ENCODE results near the gene HNRNPD. TPM values are rescaled to one million over a fixed set of nuclear protein-coding genes. Genes with fewer than 3 reads are reported as not detected.

The HNRNPD gene
- total RNA-seq, 6 experiments from 2014 or later, result 149 to 284 (median 243) TPM

DNA sequence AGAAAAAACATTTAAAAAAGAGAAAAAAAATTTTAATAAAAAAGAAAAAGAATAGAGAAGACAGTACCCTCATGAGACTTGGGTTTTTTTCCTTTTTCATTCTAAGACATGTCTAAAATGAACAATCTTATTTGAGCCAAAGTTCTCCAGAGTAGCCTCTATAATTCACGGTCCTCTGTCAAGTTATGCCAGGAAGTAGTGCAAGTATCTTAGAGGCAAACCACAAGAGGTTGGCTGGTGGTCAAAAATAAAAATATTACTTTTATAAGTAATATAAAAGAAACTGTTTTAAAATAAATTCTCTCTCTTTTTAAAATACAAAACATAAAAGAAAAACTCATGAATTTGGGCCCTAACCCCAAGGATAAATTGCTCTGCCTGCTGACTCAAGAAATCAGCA lies 29.9 kb upstream of the HNRNPD start:
- H3K4me3 Mint-ChIP-seq, result no peak overlapping the region
- no peaks in the 10 kb centered on the region; the same call in 1 of the 2 replicates for H3K4me1 Mint-ChIP-seq (ENCODE audit: low read depth)
- H3K27me3 Mint-ChIP-seq (ENCODE audit: insufficient read depth), result peaks cover 12% of the 10 kb centered on the region
- no peaks in the 10 kb centered on the region for H3K36me3 Mint-ChIP-seq (ENCODE audit: low read depth)
- H3K27ac Mint-ChIP-seq, result no peak overlapping the region
- no peak for DNase-seq
- TF ChIP-seq, protein P1, sequence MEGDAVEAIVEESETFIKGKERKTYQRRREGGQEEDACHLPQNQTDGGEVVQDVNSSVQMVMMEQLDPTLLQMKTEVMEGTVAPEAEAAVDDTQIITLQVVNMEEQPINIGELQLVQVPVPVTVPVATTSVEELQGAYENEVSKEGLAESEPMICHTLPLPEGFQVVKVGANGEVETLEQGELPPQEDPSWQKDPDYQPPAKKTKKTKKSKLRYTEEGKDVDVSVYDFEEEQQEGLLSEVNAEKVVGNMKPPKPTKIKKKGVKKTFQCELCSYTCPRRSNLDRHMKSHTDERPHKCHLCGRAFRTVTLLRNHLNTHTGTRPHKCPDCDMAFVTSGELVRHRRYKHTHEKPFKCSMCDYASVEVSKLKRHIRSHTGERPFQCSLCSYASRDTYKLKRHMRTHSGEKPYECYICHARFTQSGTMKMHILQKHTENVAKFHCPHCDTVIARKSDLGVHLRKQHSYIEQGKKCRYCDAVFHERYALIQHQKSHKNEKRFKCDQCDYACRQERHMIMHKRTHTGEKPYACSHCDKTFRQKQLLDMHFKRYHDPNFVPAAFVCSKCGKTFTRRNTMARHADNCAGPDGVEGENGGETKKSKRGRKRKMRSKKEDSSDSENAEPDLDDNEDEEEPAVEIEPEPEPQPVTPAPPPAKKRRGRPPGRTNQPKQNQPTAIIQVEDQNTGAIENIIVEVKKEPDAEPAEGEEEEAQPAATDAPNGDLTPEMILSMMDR (IDR thresholded peaks at IDR 0.05), result no peak
- no peaks in the 10 kb centered on the region for H3K9me3 Mint-ChIP-seq

DNA sequence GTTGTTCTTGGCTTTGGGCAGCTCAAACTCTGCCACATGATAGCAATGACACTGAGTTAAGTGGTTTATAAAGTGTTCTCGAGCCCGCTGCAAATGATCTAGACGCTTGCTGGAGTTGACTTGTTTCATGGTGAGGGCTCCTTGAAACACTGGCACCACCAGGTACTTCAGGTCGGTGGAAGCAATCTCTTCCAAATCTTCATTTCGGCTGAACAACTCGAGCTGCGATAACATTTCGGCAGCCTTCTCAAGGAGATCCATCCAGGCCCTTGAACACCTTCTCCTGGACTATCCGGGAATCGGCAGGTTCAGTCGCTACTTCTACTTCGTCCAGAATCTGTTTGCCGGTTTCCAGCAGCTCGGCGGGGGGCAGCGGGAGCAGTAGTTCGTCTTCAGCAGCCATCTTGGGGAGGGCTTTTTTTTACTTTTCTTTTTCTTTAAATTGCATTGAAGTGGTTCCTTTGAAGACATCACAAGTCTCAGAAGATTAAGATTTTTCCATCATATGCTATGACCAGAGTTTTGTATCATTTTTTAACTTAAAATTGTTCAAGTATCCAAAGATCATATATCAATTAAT lies 28.5 kb upstream of the HNRNPD start:
- Mint-ChIP-seq H3K9me3 (no peaks in the 10 kb centered on the region), H3K4me3 (no peak overlapping the region), H3K4me1 (ENCODE audit: low read depth) (no peaks in the 10 kb centered on the region; the same call in 1 of the 2 replicates), H3K27ac (no peak overlapping the region), H3K27me3 (ENCODE audit: insufficient read depth) (peaks cover 12% of the 10 kb centered on the region), H3K36me3 (ENCODE audit: low read depth) (no peaks in the 10 kb centered on the region)
- no peak for DNase-seq
- TF ChIP-seq, protein P1 (IDR thresholded peaks at IDR 0.05), result no peak

DNA sequence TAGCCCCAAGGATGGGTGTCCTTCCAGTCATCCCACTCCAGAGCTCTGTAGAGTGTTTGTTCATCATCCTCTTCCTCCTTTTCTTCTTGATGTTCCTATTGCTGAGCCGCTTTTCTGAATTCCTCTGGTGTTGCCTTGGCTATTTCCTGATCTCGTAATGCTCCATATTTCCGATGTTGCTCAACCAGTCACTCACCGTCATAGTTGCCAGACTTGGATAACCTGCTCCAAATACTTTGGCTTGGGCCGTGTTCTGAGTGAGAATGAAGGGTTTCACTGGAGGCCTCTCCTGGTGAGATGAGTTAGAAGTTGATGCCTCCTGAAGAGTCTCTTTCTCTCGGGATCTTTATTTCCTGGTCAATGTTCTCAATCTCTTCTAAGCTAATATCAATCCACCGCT lies 27.8 kb upstream of the HNRNPD start:
- no peak overlapping the region for H3K27ac Mint-ChIP-seq
- peaks cover 12% of the 10 kb centered on the region for H3K27me3 Mint-ChIP-seq (ENCODE audit: insufficient read depth)
- DNase-seq, result no peak
- H3K4me1 Mint-ChIP-seq (ENCODE audit: low read depth), result no peaks in the 10 kb centered on the region; the same call in 1 of the 2 replicates
- H3K36me3 Mint-ChIP-seq (ENCODE audit: low read depth), result no peaks in the 10 kb centered on the region
- no peaks in the 10 kb centered on the region for H3K9me3 Mint-ChIP-seq
- H3K4me3 Mint-ChIP-seq, result no peak overlapping the region
- TF ChIP-seq, protein P1 (IDR thresholded peaks at IDR 0.05), result no peak

DNA sequence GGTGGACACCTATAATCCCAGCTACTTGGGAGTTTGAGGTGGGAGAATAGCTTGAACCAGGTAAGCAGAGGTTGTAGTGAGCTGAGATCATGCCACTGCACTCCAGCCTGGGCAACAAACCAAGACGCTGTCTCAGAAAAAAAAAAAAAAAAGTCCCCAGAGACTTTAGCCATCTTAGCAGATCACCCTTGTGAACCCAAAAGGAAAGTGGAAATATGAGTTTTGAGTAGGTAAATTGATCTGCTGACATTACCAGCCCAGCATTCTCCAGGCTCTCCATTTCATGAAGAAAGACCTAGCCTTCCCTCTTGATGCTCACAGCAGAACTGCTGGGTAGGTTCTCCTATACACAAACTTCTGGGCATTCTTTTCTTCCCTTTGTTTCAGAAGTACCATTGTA lies 24.5 kb upstream of the HNRNPD start:
- TF ChIP-seq, protein P1 (IDR thresholded peaks at IDR 0.05), result no peak
- DNase-seq, result no peak
- H3K36me3 Mint-ChIP-seq (ENCODE audit: low read depth), result no peaks in the 10 kb centered on the region
- H3K27ac Mint-ChIP-seq, result no peak overlapping the region
- H3K4me3 Mint-ChIP-seq, result no peak overlapping the region
- peaks cover 10% of the 10 kb centered on the region; the same call in 1 of the 2 replicates for H3K27me3 Mint-ChIP-seq (ENCODE audit: insufficient read depth)
- H3K4me1 Mint-ChIP-seq (ENCODE audit: low read depth), result no peaks in the 10 kb centered on the region; the same call in 1 of the 2 replicates
- no peaks in the 10 kb centered on the region for H3K9me3 Mint-ChIP-seq

DNA sequence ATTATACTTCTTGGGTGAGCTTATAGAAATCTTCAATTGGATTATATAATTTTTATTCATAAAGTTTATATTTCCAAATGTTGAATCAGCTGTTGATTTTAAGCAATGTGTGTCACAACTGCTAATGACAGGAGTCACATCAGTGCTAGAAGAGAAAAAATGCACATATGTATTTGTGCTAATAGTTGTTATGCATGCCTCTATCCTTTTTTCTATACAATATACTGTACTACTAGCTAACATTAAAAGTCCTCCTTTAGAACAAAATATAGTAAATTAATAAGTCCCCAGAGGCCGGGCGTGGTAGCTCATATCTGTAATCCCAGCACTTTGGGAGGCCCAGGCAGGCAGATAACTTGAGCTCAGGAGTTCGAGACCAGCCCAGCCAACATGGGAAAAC lies 23.7 kb upstream of the HNRNPD start:
- no peaks in the 10 kb centered on the region for H3K36me3 Mint-ChIP-seq (ENCODE audit: low read depth)
- H3K4me1 Mint-ChIP-seq (ENCODE audit: low read depth), result no peaks in the 10 kb centered on the region; the same call in 1 of the 2 replicates
- H3K9me3 Mint-ChIP-seq, result no peaks in the 10 kb centered on the region
- peaks cover 10% of the 10 kb centered on the region; the same call in 1 of the 2 replicates for H3K27me3 Mint-ChIP-seq (ENCODE audit: insufficient read depth)
- no peak for DNase-seq
- H3K27ac Mint-ChIP-seq, result no peak overlapping the region
- TF ChIP-seq, protein P1 (IDR thresholded peaks at IDR 0.05), result no peak
- H3K4me3 Mint-ChIP-seq, result no peak overlapping the region
